GM21786 (cell line): Measurements from ENCODE around the gene SPG11.

Source experiments
- ATAC-seq: cut with Tn5 transposase; IDR thresholded peaks from one replicate; pipeline ENCODE4 v1.9.1; 2021; ENCODE audit not compliant: unreplicated experiment

SPG11 gene

DNA sequence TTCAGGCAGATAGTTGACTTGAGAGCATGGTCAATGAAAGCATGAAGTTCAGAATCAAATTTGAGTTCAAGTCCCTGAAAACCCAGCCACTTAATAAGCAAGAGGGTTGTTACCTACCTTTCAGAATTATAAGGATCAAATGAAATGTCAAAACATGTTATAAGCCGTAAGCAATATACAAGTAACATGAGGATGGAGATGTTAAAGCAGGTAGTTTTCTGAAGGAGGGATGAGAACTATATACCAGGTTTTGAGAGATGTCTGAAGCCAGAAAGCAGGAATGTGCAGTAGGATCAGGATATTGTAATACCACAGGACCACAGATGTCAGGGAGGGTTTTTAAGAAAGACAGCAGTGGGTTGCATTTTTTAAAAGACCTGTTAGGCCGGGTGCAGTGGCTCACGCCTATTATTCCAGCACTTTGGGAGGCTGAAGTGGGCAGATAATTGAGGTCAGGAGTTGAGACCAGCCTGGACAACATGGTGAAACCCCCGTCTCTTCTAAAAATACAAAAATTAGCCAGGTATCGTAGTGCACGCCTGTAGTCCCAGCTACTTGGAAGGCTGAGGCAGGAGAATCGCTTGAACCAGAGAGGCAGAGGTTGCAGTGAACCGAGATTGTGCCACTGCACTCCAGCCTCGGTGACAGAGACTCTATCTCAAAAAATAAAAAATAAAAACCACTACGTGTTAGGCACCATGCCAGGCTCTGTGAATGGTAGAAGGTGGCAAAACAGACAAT lies 133.4 kb downstream of the SPG11 start:
- no peak for ATAC-seq

- ATAC-seq: no peak
These were observed 136.2 kb downstream of the SPG11 start for GRCh38 chr15:44527241-44527640.

DNA sequence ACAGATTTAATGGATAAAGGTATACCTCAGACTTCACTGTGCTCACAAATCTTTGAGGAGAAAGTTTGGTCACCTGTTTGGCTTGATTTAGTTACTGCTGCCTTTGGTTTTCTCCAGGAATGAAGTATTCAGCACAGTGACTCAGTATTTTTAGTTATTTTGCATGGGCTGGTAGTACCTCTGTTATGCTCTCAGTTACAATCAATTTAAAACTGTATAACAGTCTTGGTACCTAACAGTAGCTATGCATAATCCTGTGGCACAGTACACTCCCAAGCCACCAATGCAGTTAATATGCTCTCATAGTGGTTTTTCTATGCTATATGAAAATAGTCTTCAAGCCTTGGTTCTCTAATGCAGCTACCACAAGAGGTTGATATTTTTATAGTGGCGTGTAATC lies 138.4 kb downstream of the SPG11 start:
- no peak for ATAC-seq

DNA sequence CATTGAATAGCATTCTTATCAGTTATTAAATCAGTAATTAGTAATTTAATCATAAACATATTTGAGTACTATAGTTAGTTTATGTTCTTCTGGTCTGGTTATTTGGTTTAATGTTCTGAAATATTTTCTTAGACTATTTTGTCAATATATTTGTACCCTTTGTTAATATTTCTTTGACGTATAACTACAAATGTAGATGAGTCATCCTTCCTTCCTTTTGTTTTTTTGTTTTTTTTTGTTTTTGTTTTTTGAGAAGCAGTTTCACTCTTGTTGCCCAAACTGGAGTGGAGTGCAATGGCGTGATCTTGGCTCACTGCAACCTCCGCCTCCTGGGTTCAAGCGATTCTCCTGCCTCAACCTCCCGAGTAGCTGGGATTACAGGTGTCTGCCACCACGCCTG lies 143.9 kb downstream of the SPG11 start:
- no peak for ATAC-seq

GRCh38 chr15:44516436-44516835 lies 147.0 kb downstream of the SPG11 start:
- no peak for ATAC-seq
